CD4-positive, alpha-beta T cell (primary cell): Measurements from ENCODE around the gene CAPS2. TPM values are rescaled to one million over a fixed set of nuclear protein-coding genes. Genes with fewer than 3 reads are reported as not detected.
"Not testable (repeated sequence)": the region's sequence is repeated elsewhere in the genome, so short reads cannot be mapped to it uniquely, and the experiment has no call there.

Experiments used
- ATAC-seq: fragments of 200-7000 bp; cut with Tn5 transposase; one replicate; pipeline ENCODE4 v1.10.0; 2022; ENCODE audit warnings: mild to moderate bottlenecking; ENCODE audit not compliant: poor library complexity
- CTCF ChIA-PET: fragments of 350-600 bp; sonication (Branson Sonifier 250); formaldehyde crosslinking; loops from one replicate; lab custom pipeline; 2021; ENCODE audit warnings: antibody characterized with exemption, inconsistent platforms; lab: Charles Lee
- POLR2A ChIA-PET: fragments of 350-600 bp; sonication (Branson Sonifier 250); formaldehyde crosslinking; loops from one replicate; lab custom pipeline; 2021; ENCODE audit warnings: antibody characterized with exemption, inconsistent platforms; lab: Charles Lee
- DNase-seq, 14 experiments: peaks; one replicate each; pipeline ENCODE4 v3.0.0-alpha.2; 2013 to 2020; ENCODE audit warnings: mixed read lengths in 2 of 14
- H3K27ac ChIP-seq, 2 donors: one replicate each; pipeline versions ENCODE4 v1.5.1 to v1.7.0; 2013; ENCODE audit warnings: low read length in 2 of 2, low read depth in 1 of 2, mild to moderate bottlenecking in 1 of 2
- H3K27me3 ChIP-seq, 2 experiments: 1 replicate in 1 of 2; 2 replicates in 1 of 2; pipeline versions ENCODE4 v1.6.1 to v1.7.0; 2013; ENCODE audit warnings: low read length in 2 of 2, control low read depth in 1 of 2, mild to moderate bottlenecking in 1 of 2, moderate library complexity in 1 of 2; ENCODE audit not compliant: insufficient read depth in 2 of 2, control insufficient read depth in 1 of 2
- H3K36me3 ChIP-seq: one replicate; pipeline ENCODE4 v1.6.1; 2013; ENCODE audit warnings: low read length, control low read depth; ENCODE audit not compliant: insufficient read depth
- H3K4me1 ChIP-seq: one replicate; pipeline ENCODE4 v1.6.1; 2013; ENCODE audit warnings: low read length, control low read depth; ENCODE audit not compliant: insufficient read depth
- H3K4me3 ChIP-seq: one replicate; pipeline ENCODE4 v1.5.1; 2013; ENCODE audit warnings: mild to moderate bottlenecking, low read length, moderate library complexity
- H3K9me3 ChIP-seq, 2 experiments: 1 replicate in 1 of 2; 2 replicates in 1 of 2; pipeline versions ENCODE4 v1.6.1 to v1.7.0; 2013; ENCODE audit warnings: low read length in 2 of 2, mild to moderate bottlenecking in 2 of 2, control low read depth in 1 of 2, moderate library complexity in 1 of 2; ENCODE audit not compliant: control insufficient read depth in 1 of 2, insufficient read depth in 1 of 2
- H3K27ac Mint-ChIP-seq: one replicate; pipeline ENCODE4 v1.8.0; 2020; ENCODE audit warnings: mixed read lengths
- H3K27me3 Mint-ChIP-seq: one replicate; pipeline ENCODE4 v1.8.0; 2021; ENCODE audit warnings: mixed read lengths
- H3K36me3 Mint-ChIP-seq: one replicate; pipeline ENCODE4 v1.8.0; 2021; ENCODE audit warnings: low read depth, mixed read lengths
- H3K4me1 Mint-ChIP-seq: one replicate; pipeline ENCODE4 v1.8.0; 2021; ENCODE audit warnings: low read depth, mixed read lengths
- H3K4me3 Mint-ChIP-seq: one replicate; pipeline ENCODE4 v1.8.0; 2020; ENCODE audit warnings: mild to moderate bottlenecking, mixed read lengths
- H3K9me3 Mint-ChIP-seq: one replicate; pipeline ENCODE4 v1.8.0; 2020; ENCODE audit warnings: mixed read lengths
- intact Hi-C, 2 experiments: fragments of 100-400 bp; cut with DNase I in 1 of 2; cut with micrococcal nuclease in 1 of 2; formaldehyde crosslinking; loops; one replicate each; pipeline versions ENCODE4 v1.15.1 to v1.9.0; 2023 to 2025; cut with DNase I, micrococcal nuclease
- total RNA-seq, 174 experiments: library from RNA in 2 of 174; stranded (reverse) in 2 of 174; gene quantifications; one replicate each; pipeline ENCODE4 v1.2.3 and lab custom pipeline; 2021 to 2026
- TF ChIP-seq, protein P1 (sequence below): fragments of 200-600 bp; IDR thresholded peaks from one replicate; pipeline ENCODE4 v1.8.0; 2022; ENCODE audit warnings: antibody characterized with exemption, mild to moderate bottlenecking

CAPS2 gene
- total RNA-seq, 2 experiments from 2014 or later = 1.3 to 1.9 TPM

- peaks cover 3% of the 10 kb centered on the region for H3K36me3 Mint-ChIP-seq
- peaks cover 4% of the 10 kb centered on the region for H3K27me3 Mint-ChIP-seq
- Histone ChIP-seq H3K4me3 (no peak overlapping the region), H3K27ac (no peak overlapping the region), H3K36me3 (no peaks in the 10 kb centered on the region), H3K27me3 (no peaks in the 10 kb centered on the region), H3K9me3 (no peaks in the 10 kb centered on the region), H3K4me1 (no peaks in the 10 kb centered on the region)
- no peaks in the 10 kb centered on the region for H3K4me1 Mint-ChIP-seq
- TF ChIP-seq, protein P1, sequence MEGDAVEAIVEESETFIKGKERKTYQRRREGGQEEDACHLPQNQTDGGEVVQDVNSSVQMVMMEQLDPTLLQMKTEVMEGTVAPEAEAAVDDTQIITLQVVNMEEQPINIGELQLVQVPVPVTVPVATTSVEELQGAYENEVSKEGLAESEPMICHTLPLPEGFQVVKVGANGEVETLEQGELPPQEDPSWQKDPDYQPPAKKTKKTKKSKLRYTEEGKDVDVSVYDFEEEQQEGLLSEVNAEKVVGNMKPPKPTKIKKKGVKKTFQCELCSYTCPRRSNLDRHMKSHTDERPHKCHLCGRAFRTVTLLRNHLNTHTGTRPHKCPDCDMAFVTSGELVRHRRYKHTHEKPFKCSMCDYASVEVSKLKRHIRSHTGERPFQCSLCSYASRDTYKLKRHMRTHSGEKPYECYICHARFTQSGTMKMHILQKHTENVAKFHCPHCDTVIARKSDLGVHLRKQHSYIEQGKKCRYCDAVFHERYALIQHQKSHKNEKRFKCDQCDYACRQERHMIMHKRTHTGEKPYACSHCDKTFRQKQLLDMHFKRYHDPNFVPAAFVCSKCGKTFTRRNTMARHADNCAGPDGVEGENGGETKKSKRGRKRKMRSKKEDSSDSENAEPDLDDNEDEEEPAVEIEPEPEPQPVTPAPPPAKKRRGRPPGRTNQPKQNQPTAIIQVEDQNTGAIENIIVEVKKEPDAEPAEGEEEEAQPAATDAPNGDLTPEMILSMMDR = no peak
- CTCF ChIA-PET = no interaction called here
- ATAC-seq (no peak), DNase-seq (no peak)
- intact Hi-C loops = no loop called here
- no peak overlapping the region for H3K4me3 Mint-ChIP-seq
- no peak overlapping the region for H3K27ac Mint-ChIP-seq
- H3K9me3 Mint-ChIP-seq = peaks cover under 1% of the 10 kb centered on the region
- POLR2A ChIA-PET = no interaction called here
Measured at GRCh38 chr12:75349946-75350345, 19.8 kb upstream of the CAPS2 start.

DNA sequence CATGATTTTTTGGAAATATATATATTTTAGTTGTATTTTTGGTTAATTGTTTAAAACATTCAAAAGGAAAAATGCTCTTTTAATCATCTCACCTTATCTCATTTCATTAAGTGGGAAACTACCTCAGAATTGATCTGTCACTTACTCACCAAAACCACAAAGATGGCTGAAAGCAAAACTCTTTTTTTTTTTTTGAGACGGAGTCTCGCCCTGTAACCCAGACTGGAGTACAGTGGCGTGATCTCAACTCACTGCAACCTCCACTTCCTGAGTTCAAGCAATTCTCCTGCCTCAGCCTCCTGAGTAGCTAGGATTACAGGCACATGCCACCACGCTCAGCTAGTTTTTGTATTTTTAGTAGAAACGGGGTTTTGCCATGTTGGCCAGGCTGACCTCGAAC is 16.1 kb upstream of the CAPS2 start:
- POLR2A ChIA-PET = not testable (repeated sequence)

DNA sequence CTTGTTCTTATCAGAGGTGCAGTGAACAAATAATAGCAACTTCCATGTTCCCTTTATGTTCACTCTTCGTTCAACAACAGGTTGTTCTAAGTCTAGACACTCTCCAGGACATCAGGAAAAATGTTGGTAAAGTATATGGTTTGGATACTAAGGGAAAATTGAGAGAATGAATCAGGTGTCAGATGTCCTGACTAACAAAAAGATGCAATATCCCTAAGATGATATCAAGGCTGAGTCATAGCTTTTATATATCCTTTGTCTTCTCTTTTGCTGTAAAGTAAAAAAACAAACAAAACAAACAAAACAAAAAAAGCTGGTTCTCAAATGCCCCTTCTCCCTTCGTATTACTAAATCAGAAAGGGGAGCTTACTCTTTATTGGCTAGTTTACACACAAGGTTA is 15.4 kb upstream of the CAPS2 start:
- no peaks in the 10 kb centered on the region for H3K4me1 Mint-ChIP-seq
- Histone ChIP-seq H3K4me3 (no peak overlapping the region), H3K27me3 (no peaks in the 10 kb centered on the region), H3K9me3 (no peaks in the 10 kb centered on the region), H3K27ac (no peak overlapping the region), H3K36me3 (no peaks in the 10 kb centered on the region), H3K4me1 (no peaks in the 10 kb centered on the region)
- POLR2A ChIA-PET = no interaction called here
- H3K27me3 Mint-ChIP-seq = peaks cover 9% of the 10 kb centered on the region
- H3K36me3 Mint-ChIP-seq = no peaks in the 10 kb centered on the region
- H3K27ac Mint-ChIP-seq = no peak overlapping the region
- no peak for ATAC-seq
- CTCF ChIA-PET = interaction anchor here (1.6 kb wide), 1 partner anchor 11 kb away, joined by 4 read pairs; the partner anchor contains the start of gene GLIPR1L1
- DNase-seq = no peak
- H3K9me3 Mint-ChIP-seq = no peaks in the 10 kb centered on the region
- intact Hi-C loops = no loop called here
- no peak overlapping the region for H3K4me3 Mint-ChIP-seq
- TF ChIP-seq, protein P1 = no peak

More for the DNA sequence above, 16.1 kb upstream of the CAPS2 start:
- H3K9me3 ChIP-seq, H3K9me3 Mint-ChIP-seq, H3K4me3 ChIP-seq, H3K4me3 Mint-ChIP-seq, H3K27ac Mint-ChIP-seq, H3K4me1 ChIP-seq, H3K36me3 Mint-ChIP-seq, H3K27ac ChIP-seq, H3K36me3 ChIP-seq, intact Hi-C loops, H3K27me3 Mint-ChIP-seq, H3K27me3 ChIP-seq, H3K4me1 Mint-ChIP-seq: not testable (repeated sequence)
- ATAC-seq = peak; percentile 48
- DNase-seq = peak in 3 of 14 experiments; percentile 24 to 57 (median 29)
- CTCF ChIA-PET = interaction anchor here (1.6 kb wide), 1 partner anchor 12 kb away, joined by 4 read pairs; the partner anchor contains the start of gene GLIPR1L1

DNA sequence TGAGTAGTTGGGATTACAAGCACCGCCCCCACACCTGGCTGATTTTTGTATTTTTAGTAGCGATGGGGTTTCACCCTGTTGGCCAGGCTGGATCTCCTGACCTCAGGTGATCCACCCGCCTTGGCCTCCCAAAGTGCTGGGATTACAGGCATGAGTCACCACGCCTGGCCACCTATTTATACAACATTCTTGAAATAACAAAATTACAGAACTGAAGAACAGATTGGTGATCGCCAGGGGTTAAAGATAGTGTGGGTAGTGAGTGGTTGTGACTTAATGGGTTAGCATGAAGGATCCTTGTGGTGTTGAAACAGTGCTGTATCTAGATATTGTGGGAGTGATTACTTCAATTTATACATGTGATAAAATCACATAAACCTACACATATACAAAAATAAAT is 11.7 kb upstream of the CAPS2 start:
- no peaks in the 10 kb centered on the region for H3K36me3 Mint-ChIP-seq
- ATAC-seq = no peak

More for the DNA sequence above, 11.7 kb upstream of the CAPS2 start:
- TF ChIP-seq, protein P1 = no peak
- Histone ChIP-seq H3K36me3 (no peaks in the 10 kb centered on the region), H3K4me1 (no peaks in the 10 kb centered on the region), H3K4me3 (no peak overlapping the region), H3K9me3 (no peaks in the 10 kb centered on the region), H3K27ac (no peak overlapping the region), H3K27me3 (no peaks in the 10 kb centered on the region)
- Mint-ChIP-seq H3K4me1 (no peaks in the 10 kb centered on the region), H3K9me3 (no peaks in the 10 kb centered on the region), H3K27ac (no peak overlapping the region), H3K4me3 (no peak overlapping the region), H3K27me3 (peaks cover 14% of the 10 kb centered on the region)
- ChIA-PET CTCF (no interaction called here), POLR2A (no interaction called here)
- intact Hi-C loops = loop anchor here in 1 of 2 experiments (2.0 kb wide), 1 partner anchor 41 kb away; no protein-coding TSS in a partner anchor
- DNase-seq = no peak
